Keratinocyte (primary cell): ENCODE measurements around the gene KRTAP4-2. TPM values are rescaled to one million over a fixed set of nuclear protein-coding genes. Genes with fewer than 3 reads are reported as not detected.

Experiments used
- DNase-seq: peaks from one replicate; pipeline ENCODE4 v3.0.0-alpha.2; 2011; ENCODE audit warnings: low read depth, missing footprints, low spot score
- FAIRE-seq: peaks from 2 replicates; lab custom pipeline; 2011; peaks lifted over from hg19 to GRCh38; lab: Jason Lieb, UNC
- H2AFZ ChIP-seq: 2 replicates; pipeline ENCODE4 v1.6.0; 2012; ENCODE audit warnings: low read length, control low read depth, inconsistent platforms; ENCODE audit not compliant: control insufficient read depth
- H3K27ac ChIP-seq: 2 replicates; pipeline ENCODE4 v1.5.1; 2011; ENCODE audit warnings: low read length; ENCODE audit not compliant: control insufficient read depth, insufficient read depth
- H3K27me3 ChIP-seq: 3 replicates; pipeline ENCODE4 v1.6.0; 2011; ENCODE audit warnings: low read length; ENCODE audit not compliant: control insufficient read depth, insufficient read depth; ENCODE audit errors: extremely low read depth
- H3K36me3 ChIP-seq, 2 experiments: 2 replicates in 1 of 2; 3 replicates in 1 of 2; pipeline ENCODE4 v1.5.1; 2011; ENCODE audit warnings: low read length in 2 of 2, mild to moderate bottlenecking in 1 of 2; ENCODE audit not compliant: control insufficient read depth in 2 of 2, insufficient read depth in 2 of 2; ENCODE audit errors: extremely low read depth in 1 of 2
- H3K4me1 ChIP-seq: 3 replicates; pipeline ENCODE4 v1.5.1; 2011; ENCODE audit warnings: low read length; ENCODE audit not compliant: control insufficient read depth, insufficient read depth; ENCODE audit errors: extremely low read depth
- H3K4me2 ChIP-seq: 3 replicates; pipeline ENCODE4 v1.6.0; 2011; ENCODE audit warnings: low read depth, low read length; ENCODE audit not compliant: control insufficient read depth, insufficient read depth; ENCODE audit errors: extremely low read depth
- H3K4me3 ChIP-seq, 3 experiments: fragments of 200-600 bp in 1 of 3; sonication (generic) in 1 of 3; 2 replicates in 2 of 3; 3 replicates in 1 of 3; pipeline ENCODE4 v1.5.1; 2011 to 2016; ENCODE audit warnings: low read length in 3 of 3, mild to moderate bottlenecking in 3 of 3, control low read depth in 2 of 3, inconsistent platforms in 1 of 3, low read depth in 1 of 3, mixed read lengths in 1 of 3, mixed run types in 1 of 3, moderate library complexity in 1 of 3; ENCODE audit not compliant: control insufficient read depth in 2 of 3, insufficient read depth in 2 of 3; ENCODE audit errors: extremely low read depth in 1 of 3
- H3K79me2 ChIP-seq: 2 replicates; pipeline ENCODE4 v1.6.0; 2012; ENCODE audit warnings: low read length; ENCODE audit not compliant: control insufficient read depth, insufficient read depth
- H3K9ac ChIP-seq: 3 replicates; pipeline ENCODE4 v1.6.0; 2011; ENCODE audit warnings: low read length; ENCODE audit not compliant: control insufficient read depth, insufficient read depth; ENCODE audit errors: extremely low read depth
- H3K9me1 ChIP-seq: 3 replicates; pipeline ENCODE4 v1.6.0; 2011; ENCODE audit warnings: low read length; ENCODE audit not compliant: control insufficient read depth, insufficient read depth; ENCODE audit errors: extremely low read depth
- H3K9me3 ChIP-seq: 2 replicates; pipeline ENCODE4 v1.5.1; 2012; ENCODE audit warnings: low read depth, low read length; ENCODE audit not compliant: control insufficient read depth
- H4K20me1 ChIP-seq: 3 replicates; pipeline ENCODE4 v1.6.0; 2011; ENCODE audit warnings: low read length; ENCODE audit not compliant: control insufficient read depth, insufficient read depth; ENCODE audit errors: extremely low read depth
- EZH2 ChIP-seq: IDR thresholded peaks from one replicate; pipeline ENCODE4 v1.6.1; 2012; ENCODE audit warnings: inconsistent platforms, mild to moderate bottlenecking, low read length, moderate library complexity
- dilution Hi-C: fragments of 300-500 bp; cut with MboI; formaldehyde crosslinking; loops from one replicate; pipeline ENCODE4 v1.7.0; 2020; ENCODE audit warnings: low sequenced_read_pairs; ENCODE audit not compliant: extremely low pct_ligation_motif_present
- polyA plus RNA-seq, 5 experiments: library from polyadenylated mRNA; depleted of rRNA in 3 of 5; stranded (reverse) in 3 of 5; stranded (forward) in 1 of 5; unstranded in 1 of 5; fragments of >200 nt; gene quantifications; 1 replicate in 1 of 5; 2 replicates in 3 of 5; 3 replicates in 1 of 5; pipeline versions ENCODE4 v1.2.1 to v1.2.3, GENCODE V29; 2011 to 2012; ENCODE audit warnings: missing spikeins in 2 of 5, low read depth in 1 of 5, low replicate concordance in 1 of 5
- TF ChIP-seq, protein P1 (sequence below), 3 experiments: IDR thresholded peaks in 1 of 3; conservative IDR thresholded peaks in 1 of 3; optimal IDR thresholded peaks in 1 of 3; 2 replicates in 2 of 3; 3 replicates in 1 of 3; pipeline versions ENCODE3 to v1.5.1; 2011; ENCODE audit warnings: low read length in 3 of 3, mild to moderate bottlenecking in 3 of 3, moderate library complexity in 2 of 3, control low read depth in 1 of 3, inconsistent platforms in 1 of 3; ENCODE audit not compliant: insufficient read depth in 2 of 3; ENCODE audit errors: extremely low read depth in 1 of 3

Gene KRTAP4-2
- polyA plus RNA-seq, 1 donor (not counting 4 experiments of a cell fraction or from before 2014, with no cell fraction given): not detected

- no peaks in the 10 kb centered on the region for H3K36me3 ChIP-seq
- FAIRE-seq: no peak
These were observed 30.4 kb downstream of the KRTAP4-2 start for GRCh38 chr17:41147531-41148204.

DNA sequence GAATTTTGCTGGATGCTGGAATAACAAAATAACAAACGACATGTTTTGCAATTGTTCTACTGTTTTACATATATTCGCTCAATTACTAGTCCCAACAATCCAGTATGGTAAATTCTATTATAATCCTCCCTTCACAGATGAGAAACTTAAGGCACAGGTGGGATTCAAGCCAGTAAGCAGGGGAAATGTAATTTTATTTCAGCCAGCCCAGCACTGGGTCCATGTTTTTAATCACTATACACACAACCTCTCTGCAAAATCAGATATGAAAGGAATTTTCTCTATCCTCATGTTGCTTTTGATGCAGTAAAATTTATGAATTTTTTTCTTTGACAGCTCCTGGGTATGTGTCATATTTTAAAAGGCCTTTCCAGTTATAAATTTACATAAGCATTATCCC, 32.8 kb downstream of the KRTAP4-2 start:
- no peaks in the 10 kb centered on the region for H3K36me3 ChIP-seq
- dilution Hi-C loops: no loop called here
- H3K4me1 ChIP-seq: peaks cover 8% of the 10 kb centered on the region
- H3K4me2 ChIP-seq: no peak overlapping the region
- no peaks in the 10 kb centered on the region for H3K9me1 ChIP-seq
- no peaks in the 10 kb centered on the region for H3K79me2 ChIP-seq
- H2AFZ ChIP-seq: no peak overlapping the region
- DNase-seq: no peak
- H3K9me3 ChIP-seq: peaks cover 5% of the 10 kb centered on the region
- TF ChIP-seq, protein P1, sequence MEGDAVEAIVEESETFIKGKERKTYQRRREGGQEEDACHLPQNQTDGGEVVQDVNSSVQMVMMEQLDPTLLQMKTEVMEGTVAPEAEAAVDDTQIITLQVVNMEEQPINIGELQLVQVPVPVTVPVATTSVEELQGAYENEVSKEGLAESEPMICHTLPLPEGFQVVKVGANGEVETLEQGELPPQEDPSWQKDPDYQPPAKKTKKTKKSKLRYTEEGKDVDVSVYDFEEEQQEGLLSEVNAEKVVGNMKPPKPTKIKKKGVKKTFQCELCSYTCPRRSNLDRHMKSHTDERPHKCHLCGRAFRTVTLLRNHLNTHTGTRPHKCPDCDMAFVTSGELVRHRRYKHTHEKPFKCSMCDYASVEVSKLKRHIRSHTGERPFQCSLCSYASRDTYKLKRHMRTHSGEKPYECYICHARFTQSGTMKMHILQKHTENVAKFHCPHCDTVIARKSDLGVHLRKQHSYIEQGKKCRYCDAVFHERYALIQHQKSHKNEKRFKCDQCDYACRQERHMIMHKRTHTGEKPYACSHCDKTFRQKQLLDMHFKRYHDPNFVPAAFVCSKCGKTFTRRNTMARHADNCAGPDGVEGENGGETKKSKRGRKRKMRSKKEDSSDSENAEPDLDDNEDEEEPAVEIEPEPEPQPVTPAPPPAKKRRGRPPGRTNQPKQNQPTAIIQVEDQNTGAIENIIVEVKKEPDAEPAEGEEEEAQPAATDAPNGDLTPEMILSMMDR (optimal IDR thresholded peaks at IDR 0.05 in 1 of 3, IDR thresholded peaks at IDR 0.05 in 1 of 3, conservative IDR thresholded peaks at IDR 0.05 in 1 of 3; ENCODE audit: extremely low read depth in 1 of 3, insufficient read depth in 2 of 3, low read length in 3 of 3): no peak
- no peak for TF ChIP-seq EZH2
- FAIRE-seq: no peak
- H3K4me3 ChIP-seq: no peak overlapping the region
- H3K27me3 ChIP-seq: no peaks in the 10 kb centered on the region
- no peak overlapping the region for H3K27ac ChIP-seq
- no peaks in the 10 kb centered on the region for H4K20me1 ChIP-seq
- H3K9ac ChIP-seq: no peak overlapping the region

More at GRCh38 chr17:41147531-41148204, 30.4 kb downstream of the KRTAP4-2 start:
- Histone ChIP-seq H3K4me1 (no peaks in the 10 kb centered on the region), H3K9me1 (no peaks in the 10 kb centered on the region), H3K9me3 (peaks cover 3% of the 10 kb centered on the region), H3K79me2 (no peaks in the 10 kb centered on the region), H2AFZ (no peak overlapping the region), H3K4me3 (no peak overlapping the region), H4K20me1 (no peaks in the 10 kb centered on the region), H3K4me2 (no peak overlapping the region), H3K27me3 (no peaks in the 10 kb centered on the region), H3K27ac (no peak overlapping the region), H3K9ac (no peak overlapping the region)
- DNase-seq: no peak
- dilution Hi-C loops: no loop called here
- TF ChIP-seq, protein P1 (optimal IDR thresholded peaks at IDR 0.05 in 1 of 3, IDR thresholded peaks at IDR 0.05 in 1 of 3, conservative IDR thresholded peaks at IDR 0.05 in 1 of 3; ENCODE audit: extremely low read depth in 1 of 3, insufficient read depth in 2 of 3, low read length in 3 of 3): no peak
- no peak for TF ChIP-seq EZH2
